GM21717 (cell line): ENCODE data around the gene AMOTL1.
"Not testable (repeated sequence)": the region's sequence is repeated elsewhere in the genome, so short reads cannot be mapped to it uniquely, and the experiment has no call there.

ENCODE experiments used
- ATAC-seq: cut with Tn5 transposase; IDR thresholded peaks from one replicate; pipeline ENCODE4 v1.9.1; 2021; ENCODE audit warnings: mild to moderate bottlenecking, moderate library complexity; ENCODE audit not compliant: unreplicated experiment

Gene AMOTL1

DNA sequence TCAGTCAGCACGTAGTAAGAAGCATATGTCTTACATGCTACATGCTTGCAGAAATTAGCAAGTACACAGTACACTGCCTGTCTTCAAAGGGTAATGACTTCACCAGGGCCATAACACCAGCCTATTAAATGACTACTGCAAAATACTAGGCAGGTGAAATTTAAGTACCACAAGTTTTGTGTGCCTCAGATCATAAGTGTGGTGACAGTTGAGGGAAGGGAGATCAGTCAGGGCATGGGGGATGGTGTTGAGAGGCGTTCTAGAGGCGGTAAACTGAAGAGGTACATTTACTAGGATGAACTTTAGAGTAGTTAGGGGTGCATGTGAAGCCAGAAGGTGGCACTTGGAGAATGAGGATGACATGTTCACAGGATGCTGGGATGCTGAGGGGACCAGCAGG is 22.0 kb downstream of the AMOTL1 start:
- ATAC-seq: no peak

DNA sequence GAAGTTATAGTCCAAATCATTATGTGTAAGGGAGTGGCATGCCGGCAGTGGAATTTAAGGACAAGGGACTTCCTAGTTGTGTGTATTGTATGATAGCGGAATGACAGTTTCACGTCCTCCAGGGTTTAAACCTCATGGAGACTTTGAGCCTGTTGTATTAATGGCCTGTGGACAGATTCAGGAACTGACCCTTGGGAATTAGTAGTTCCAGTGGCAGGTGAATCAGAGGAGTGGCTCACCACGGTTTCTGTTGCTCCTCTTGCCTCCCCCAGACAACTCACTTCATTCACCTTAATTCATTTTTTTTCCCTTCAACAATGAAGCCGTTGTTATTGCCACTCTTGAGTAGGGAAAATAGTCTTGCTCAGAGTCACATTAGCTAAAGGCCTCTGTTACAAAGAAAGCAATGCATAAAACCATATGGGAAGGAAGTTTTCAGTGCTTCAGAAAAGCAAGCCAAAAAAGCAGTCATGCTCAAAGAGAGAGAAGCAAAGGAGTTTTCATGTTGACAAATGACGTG is 22.6 kb downstream of the AMOTL1 start:
- no peak for ATAC-seq

DNA sequence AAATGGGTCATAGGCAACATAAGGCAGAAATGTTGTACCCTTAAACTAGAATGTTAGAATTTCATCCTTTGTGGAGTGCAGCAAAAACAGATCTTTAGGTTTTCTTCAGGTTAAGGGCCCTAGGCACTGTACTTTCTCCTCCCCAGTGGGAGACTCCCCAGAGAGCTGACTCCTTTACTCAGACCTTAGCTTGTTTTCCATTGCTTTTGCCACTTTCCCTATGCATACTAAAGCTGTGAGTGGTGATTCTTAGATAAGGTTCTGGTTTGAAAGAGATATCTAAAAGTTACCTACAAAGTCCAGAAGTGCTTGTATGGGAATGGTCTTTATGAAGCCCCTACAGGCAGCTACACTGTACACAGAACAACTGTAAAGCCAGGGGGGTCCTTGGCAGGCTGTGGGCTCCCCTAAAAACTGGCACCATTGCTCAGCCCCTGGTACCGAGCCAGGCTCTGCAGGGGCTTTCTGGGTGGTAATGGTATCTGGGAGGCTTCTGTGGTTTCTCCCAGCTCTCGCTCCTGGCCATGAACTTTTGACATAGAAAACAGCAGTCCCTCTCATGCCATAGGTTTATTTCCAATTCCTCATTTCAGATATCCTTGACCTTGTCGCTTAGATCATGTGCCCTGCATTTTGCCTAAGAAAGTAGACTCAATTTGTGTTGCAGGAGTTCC is 23.2 kb downstream of the AMOTL1 start:
- no peak for ATAC-seq

- not testable (repeated sequence) for ATAC-seq
Observed at GRCh38 chr11:94791942-94792341, 23.8 kb downstream of the AMOTL1 start.

- no peak for ATAC-seq
Observed at GRCh38 chr11:94792451-94792850, 24.3 kb downstream of the AMOTL1 start.

DNA sequence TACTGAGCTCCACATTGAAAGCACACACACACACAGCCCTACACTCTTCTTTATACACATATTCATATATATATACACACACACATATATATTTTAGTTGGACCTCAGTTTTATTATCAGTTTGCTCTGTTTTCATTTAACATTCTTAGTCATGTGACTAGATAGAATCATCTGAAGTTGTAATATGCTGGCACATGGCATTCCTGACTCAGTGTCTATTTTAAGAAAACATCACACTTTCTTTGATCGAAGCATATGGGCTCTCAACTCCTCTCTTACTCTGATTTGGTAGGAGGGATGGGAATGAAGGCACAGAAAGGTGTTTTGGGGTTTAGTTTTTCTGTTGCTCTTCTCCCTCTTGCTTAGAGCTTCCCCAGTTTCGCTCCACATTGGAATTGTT is 24.8 kb downstream of the AMOTL1 start:
- ATAC-seq: no peak

- ATAC-seq: no peak
Observed at GRCh38 chr11:94793822-94794221, 25.7 kb downstream of the AMOTL1 start.

DNA sequence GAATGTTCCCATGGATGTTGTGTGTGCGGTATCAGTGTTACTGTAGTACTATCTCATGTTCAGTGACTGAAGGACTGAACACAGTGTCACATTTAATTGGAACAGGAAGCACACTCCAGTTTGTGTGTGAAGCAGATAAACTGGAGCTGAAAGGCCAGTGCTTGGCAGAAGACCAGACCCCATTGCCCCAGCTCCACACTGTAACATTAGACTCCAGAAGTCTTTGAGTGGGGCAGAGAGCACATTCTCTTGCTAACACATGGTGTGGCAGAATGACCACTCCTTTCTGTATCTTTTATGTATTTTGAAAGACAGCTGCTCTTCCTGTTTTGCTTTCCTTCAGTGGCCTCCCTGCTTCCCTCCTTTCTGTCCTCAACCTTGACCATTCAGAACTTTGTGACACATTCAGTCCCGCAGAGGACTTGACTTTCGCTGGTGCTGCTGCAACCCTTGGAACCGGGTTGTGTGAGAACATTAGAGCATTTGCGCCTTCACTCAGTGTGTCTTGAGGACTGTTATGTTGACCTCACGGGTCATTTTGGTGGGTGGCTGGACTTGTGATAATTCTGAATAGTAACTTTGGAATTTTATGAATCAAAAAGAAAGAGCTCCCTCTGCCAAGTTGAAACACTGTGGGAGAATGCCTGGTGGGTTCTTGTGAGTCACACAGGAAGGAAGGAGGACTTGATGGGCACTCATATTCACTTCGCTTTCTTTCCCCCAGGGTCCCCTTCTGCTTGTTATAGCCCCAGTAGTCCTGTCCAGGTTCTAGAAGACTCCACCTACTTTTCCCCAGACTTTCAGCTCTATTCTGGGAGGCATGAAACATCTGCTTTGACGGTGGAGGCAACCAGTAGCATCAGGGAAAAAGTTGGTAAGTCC is 26.4 kb downstream of the AMOTL1 start:
- no peak for ATAC-seq

GRCh38 chr11:94795476-94796189 is 27.5 kb downstream of the AMOTL1 start:
- no peak for ATAC-seq

- ATAC-seq: no peak
Observed at GRCh38 chr11:94796190-94796580, 28.0 kb downstream of the AMOTL1 start.

DNA sequence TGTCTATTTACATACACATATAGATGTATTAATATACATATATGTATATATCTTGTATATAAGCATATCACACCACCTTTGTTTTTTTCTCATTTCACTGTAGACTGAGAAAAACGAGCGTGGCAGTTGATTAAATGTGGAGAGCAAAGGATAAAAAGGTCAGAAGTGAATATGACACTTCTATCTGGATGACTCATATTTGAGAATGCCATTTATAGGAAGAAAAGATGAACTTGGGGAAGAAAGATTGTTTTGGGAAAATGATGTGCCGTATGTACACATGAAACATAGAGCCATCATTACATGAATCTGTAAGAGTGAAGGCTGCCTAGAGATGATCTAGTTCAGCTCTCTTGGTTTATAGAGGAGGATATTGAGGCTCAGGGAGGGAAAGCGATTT is 28.7 kb downstream of the AMOTL1 start:
- no peak for ATAC-seq

DNA sequence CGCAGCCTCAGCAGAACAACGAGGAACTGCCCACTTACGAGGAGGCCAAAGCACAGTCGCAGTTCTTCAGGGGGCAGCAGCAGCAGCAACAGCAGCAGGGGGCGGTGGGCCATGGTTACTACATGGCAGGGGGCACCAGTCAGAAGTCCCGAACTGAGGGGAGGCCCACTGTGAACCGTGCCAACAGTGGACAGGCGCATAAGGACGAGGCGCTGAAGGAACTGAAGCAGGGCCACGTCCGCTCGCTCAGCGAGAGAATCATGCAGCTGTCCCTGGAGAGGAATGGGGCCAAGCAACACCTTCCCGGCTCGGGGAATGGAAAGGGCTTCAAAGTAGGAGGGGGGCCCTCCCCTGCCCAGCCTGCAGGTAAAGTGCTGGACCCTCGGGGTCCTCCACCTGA is 31.6 kb downstream of the AMOTL1 start:
- ATAC-seq: no peak

- ATAC-seq: no peak
Observed at GRCh38 chr11:94800414-94800813, 32.3 kb downstream of the AMOTL1 start.

DNA sequence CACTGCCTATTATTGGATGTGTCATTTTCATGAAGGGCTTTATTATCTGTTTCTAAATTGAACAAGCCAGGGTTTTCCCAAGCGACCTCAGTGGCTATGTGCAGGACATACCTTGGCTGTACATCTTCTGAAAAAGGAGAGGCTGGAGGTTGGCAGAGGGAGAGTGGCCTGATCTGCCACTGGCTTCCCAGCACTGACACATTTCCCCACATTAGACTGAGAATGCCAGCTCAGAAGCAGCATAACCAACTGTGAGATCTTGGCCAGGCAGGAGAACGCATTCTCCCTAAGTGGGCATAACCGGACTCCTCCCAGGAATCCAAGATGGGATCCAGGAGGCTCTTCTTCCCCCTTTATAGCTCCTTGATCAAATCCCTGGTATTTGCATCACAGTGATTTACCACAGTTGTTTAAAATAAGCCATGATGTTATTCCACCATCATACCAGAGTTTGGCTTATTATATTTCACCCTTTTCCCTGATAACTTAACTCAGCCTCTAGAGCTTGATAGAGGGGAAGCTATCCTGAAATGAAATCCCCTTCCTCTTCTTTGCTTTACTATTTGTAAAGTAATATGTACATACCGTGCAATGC is 33.8 kb downstream of the AMOTL1 start:
- ATAC-seq: no peak

DNA sequence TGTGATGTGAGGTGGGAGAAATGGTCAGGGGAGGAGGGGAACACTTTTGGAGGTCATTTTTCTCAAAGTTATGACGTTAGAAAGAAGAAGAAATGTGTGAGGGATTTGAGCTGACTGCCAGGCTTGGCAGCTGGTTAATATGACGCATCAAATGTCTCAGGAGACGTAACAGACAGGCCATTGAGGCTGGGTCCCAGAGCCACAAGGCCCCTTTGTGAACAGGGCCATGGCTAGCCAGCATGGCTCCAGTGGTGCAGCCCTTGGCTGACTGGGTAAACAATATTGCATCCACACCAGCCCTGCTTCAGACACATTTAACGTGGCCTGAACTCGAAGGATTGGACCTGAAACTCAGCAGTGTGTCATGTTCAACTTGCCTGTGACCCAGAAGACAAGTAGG is 34.3 kb downstream of the AMOTL1 start:
- no peak for ATAC-seq

- ATAC-seq: no peak
Observed at GRCh38 chr11:94803491-94803890, 35.3 kb downstream of the AMOTL1 start.

- no peak for ATAC-seq
Observed at GRCh38 chr11:94804874-94805273, 36.7 kb downstream of the AMOTL1 start.

- ATAC-seq: no peak
Observed at GRCh38 chr11:94806014-94806413, 37.9 kb downstream of the AMOTL1 start.

DNA sequence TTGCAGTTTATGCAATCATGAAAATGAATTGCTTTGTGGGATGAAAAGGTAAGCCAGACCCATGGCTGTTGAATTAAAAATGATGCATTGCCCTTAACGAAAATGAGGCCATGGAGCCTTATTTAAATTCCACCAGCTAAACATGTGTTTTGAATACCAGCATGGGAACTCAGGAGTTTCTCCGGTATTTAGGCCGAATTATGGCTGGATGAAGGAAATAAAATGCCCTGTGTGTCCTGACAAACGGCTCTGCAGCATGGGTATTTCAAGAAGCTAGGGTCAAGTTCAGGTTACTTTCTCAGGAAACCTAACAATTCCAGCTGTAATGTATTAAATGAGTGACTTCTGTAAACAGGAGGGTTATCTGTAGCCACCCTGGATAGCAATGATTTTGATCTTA is 38.3 kb downstream of the AMOTL1 start:
- ATAC-seq: no peak

DNA sequence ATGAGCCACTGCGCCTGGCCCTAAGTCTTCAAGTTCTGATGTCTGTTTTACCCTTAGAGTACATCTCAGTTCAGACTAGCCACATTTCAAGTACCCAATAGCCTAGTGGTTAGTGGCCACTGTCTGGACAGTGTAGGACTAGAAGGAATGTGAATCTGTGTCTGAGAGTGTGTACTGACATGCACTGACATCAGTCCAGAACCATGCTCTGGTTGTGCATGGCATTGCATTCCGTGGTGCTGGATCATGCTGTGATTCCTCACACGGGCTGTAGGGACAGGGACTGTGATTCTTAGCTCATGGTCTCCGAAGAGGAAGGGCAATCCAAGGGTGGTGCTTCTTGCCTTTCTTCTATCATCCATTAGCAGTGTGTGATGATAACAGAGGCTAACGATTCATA is 41.1 kb downstream of the AMOTL1 start:
- ATAC-seq: no peak
